HG03095 (cell line): ENCODE results near the gene CCDC27.

Source experiments
- ATAC-seq: cut with Tn5 transposase; IDR thresholded peaks from one replicate; pipeline ENCODE4 v1.9.1; 2021; ENCODE audit warnings: moderate library complexity; ENCODE audit not compliant: unreplicated experiment

Gene CCDC27

GRCh38 chr1:3816331-3817137, 64.3 kb downstream of the CCDC27 start:
- ATAC-seq = no peak

- ATAC-seq = no peak
Measured at GRCh38 chr1:3817138-3817740, 65.0 kb downstream of the CCDC27 start.

- no peak for ATAC-seq
Measured at GRCh38 chr1:3817821-3818597, 65.8 kb downstream of the CCDC27 start.

GRCh38 chr1:3819771-3820200, 67.5 kb downstream of the CCDC27 start:
- ATAC-seq = no peak

GRCh38 chr1:3820316-3820715, 68.1 kb downstream of the CCDC27 start:
- ATAC-seq = no peak

- ATAC-seq = no peak
Measured at GRCh38 chr1:3821004-3821403, 68.8 kb downstream of the CCDC27 start.
